C4-2B (cell line): ENCODE data around the gene CHURC1.

ENCODE experiments used
- ZFX ChIP-seq: fragments of 450-650 bp; IDR thresholded peaks from 2 replicates; pipeline ENCODE4 v1.6.1; 2017
- TF ChIP-seq, protein P1 (sequence below): fragments of 450-650 bp; conservative IDR thresholded peaks from 2 replicates; pipeline ENCODE4 v1.5.1; 2017; ENCODE audit warnings: mild to moderate bottlenecking

DNA sequence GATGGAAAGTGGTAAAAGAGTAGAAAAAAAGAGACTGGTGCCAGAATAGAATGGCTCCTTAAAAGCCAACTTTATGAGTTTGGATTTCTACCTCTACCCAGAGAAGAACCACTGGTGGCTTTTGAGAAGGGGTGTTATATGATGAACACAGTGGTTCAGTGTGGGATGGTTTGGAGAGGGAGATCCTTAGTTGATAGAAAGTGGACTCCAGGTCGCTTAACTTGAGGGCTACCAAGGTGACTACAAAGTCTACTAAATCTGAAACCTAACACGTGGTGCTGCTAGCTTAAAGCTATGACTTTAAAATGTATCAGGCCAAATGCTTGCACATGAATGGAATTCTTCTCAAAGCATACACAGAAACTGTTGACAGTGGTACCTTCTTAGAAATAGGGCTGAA is 42.9 kb upstream of the CHURC1 start:
- TF ChIP-seq, protein P1, sequence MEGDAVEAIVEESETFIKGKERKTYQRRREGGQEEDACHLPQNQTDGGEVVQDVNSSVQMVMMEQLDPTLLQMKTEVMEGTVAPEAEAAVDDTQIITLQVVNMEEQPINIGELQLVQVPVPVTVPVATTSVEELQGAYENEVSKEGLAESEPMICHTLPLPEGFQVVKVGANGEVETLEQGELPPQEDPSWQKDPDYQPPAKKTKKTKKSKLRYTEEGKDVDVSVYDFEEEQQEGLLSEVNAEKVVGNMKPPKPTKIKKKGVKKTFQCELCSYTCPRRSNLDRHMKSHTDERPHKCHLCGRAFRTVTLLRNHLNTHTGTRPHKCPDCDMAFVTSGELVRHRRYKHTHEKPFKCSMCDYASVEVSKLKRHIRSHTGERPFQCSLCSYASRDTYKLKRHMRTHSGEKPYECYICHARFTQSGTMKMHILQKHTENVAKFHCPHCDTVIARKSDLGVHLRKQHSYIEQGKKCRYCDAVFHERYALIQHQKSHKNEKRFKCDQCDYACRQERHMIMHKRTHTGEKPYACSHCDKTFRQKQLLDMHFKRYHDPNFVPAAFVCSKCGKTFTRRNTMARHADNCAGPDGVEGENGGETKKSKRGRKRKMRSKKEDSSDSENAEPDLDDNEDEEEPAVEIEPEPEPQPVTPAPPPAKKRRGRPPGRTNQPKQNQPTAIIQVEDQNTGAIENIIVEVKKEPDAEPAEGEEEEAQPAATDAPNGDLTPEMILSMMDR: no peak
- no peak for TF ChIP-seq ZFX
